Activated CD4-positive, alpha-beta T cell treated with anti-CD3 and anti-CD28 coated beads, Interleukin-2, amount 50 U/mL, for 16 hours (primary cell): ENCODE measurements around the gene LOX.
A peak's percentile ranks its signal among the peaks of the same experiment; 100 is the strongest.

ENCODE experiments used
- DNase-seq: peaks from one replicate; pipeline ENCODE4 v3.0.0-alpha.2; 2020

LOX gene

GRCh38 chr5:122050959-122051358, 27.1 kb downstream of the LOX start:
- no peak for DNase-seq

GRCh38 chr5:122040636-122041302, 37.3 kb downstream of the LOX start:
- DNase-seq: no peak

GRCh38 chr5:122036326-122036725, 41.7 kb downstream of the LOX start:
- no peak for DNase-seq

- no peak for DNase-seq
These were observed 42.1 kb downstream of the LOX start for GRCh38 chr5:122035913-122036312.

- no peak for DNase-seq
These were observed 46.2 kb downstream of the LOX start for GRCh38 chr5:122031836-122032235.

GRCh38 chr5:122030251-122030650, 47.8 kb downstream of the LOX start:
- DNase-seq: no peak

GRCh38 chr5:122029818-122030217, 48.2 kb downstream of the LOX start:
- DNase-seq: no peak

- no peak for DNase-seq
These were observed 55.1 kb downstream of the LOX start for GRCh38 chr5:122022966-122023365.

GRCh38 chr5:122019919-122020590, 58.0 kb downstream of the LOX start:
- DNase-seq: peak; percentile 64

- no peak for DNase-seq
These were observed 62.6 kb downstream of the LOX start for GRCh38 chr5:122015471-122015870.

- no peak for DNase-seq
These were observed 63.7 kb downstream of the LOX start for GRCh38 chr5:122014236-122014935.
